Natural killer cell (primary cell): ENCODE results near the gene IMPDH2. TPM values are rescaled to one million over a fixed set of nuclear protein-coding genes. Genes with fewer than 3 reads are reported as not detected.

Source experiments
- ATAC-seq, 3 donors: fragments of 150-1000 bp in 2 of 3; fragments of 200-7000 bp in 1 of 3; cut with Tn5 transposase; 1 replicate in 1 of 3; 2 replicates in 2 of 3; pipeline ENCODE4 v1.10.0; 2021; ENCODE audit warnings: mild to moderate bottlenecking in 2 of 3, moderate library complexity in 2 of 3
- DNase-seq, 2 donors: peaks; one replicate each; pipeline versions ENCODE4 v3.0.0 to v3.0.0-alpha.2; 2013 to 2021; ENCODE audit warnings: mixed read lengths in 1 of 2
- H3K27ac ChIP-seq: one replicate; pipeline ENCODE4 v1.5.1; 2013; ENCODE audit warnings: mild to moderate bottlenecking, low read length
- H3K27me3 ChIP-seq: one replicate; pipeline ENCODE4 v1.6.1; 2013; ENCODE audit warnings: low read length; ENCODE audit not compliant: control insufficient read depth, insufficient read depth
- H3K36me3 ChIP-seq: one replicate; pipeline ENCODE4 v1.6.1; 2013; ENCODE audit warnings: low read length; ENCODE audit not compliant: control insufficient read depth, insufficient read depth
- H3K4me1 ChIP-seq: one replicate; pipeline ENCODE4 v1.6.1; 2013; ENCODE audit warnings: low read length; ENCODE audit not compliant: control insufficient read depth, insufficient read depth
- H3K4me3 ChIP-seq: one replicate; pipeline ENCODE4 v1.5.1; 2013; ENCODE audit warnings: low read length
- H3K9me3 ChIP-seq: one replicate; pipeline ENCODE4 v1.6.1; 2013; ENCODE audit warnings: low read length; ENCODE audit not compliant: control insufficient read depth, insufficient read depth
- H3K27ac Mint-ChIP-seq, 2 donors: one replicate each; pipeline ENCODE4 v1.8.0; 2022; ENCODE audit warnings: mild to moderate bottlenecking in 2 of 2, mixed read lengths in 2 of 2, moderate library complexity in 1 of 2
- H3K27me3 Mint-ChIP-seq, 2 donors: one replicate each; pipeline ENCODE4 v1.8.0; 2022; ENCODE audit warnings: low read depth in 2 of 2, mixed read lengths in 2 of 2
- H3K36me3 Mint-ChIP-seq: one replicate; pipeline ENCODE4 v1.8.0; 2022; ENCODE audit warnings: mixed read lengths
- H3K4me1 Mint-ChIP-seq, 2 donors: one replicate each; pipeline ENCODE4 v1.8.0; 2022; ENCODE audit warnings: mixed read lengths in 2 of 2
- H3K4me3 Mint-ChIP-seq: one replicate; pipeline ENCODE4 v1.8.0; 2022; ENCODE audit warnings: mild to moderate bottlenecking, moderate library complexity, mixed read lengths
- H3K9me3 Mint-ChIP-seq, 2 donors: one replicate each; pipeline ENCODE4 v1.8.0; 2022; ENCODE audit warnings: mixed read lengths in 2 of 2
- WGBS: methylation state at CpG from one replicate; pipeline ENCODE4 v1.1.7; 2013; ENCODE audit warnings: missing lambda C conversion rate; ENCODE audit not compliant: insufficient coverage; 5-methylcytosine and 5-hydroxymethylcytosine counted together
- intact Hi-C: fragments of 100-400 bp; cut with micrococcal nuclease; formaldehyde crosslinking; loops from one replicate; pipeline ENCODE4 v1.14.2; 2022
- total RNA-seq, 4 donors: library from RNA; stranded (reverse); fragments of 120-200 nt in 1 of 4; gene quantifications; one replicate each; pipeline versions ENCODE4 v1.2.3 to v1.2.4, GENCODE V29; 2013 to 2022
- TF ChIP-seq, protein P1 (sequence below): fragments of 200-600 bp; IDR thresholded peaks from one replicate; pipeline ENCODE4 v1.8.0; 2022; ENCODE audit warnings: antibody characterized with exemption

The IMPDH2 gene
- total RNA-seq, 3 donors from 2014 or later (not counting 1 experiment from before 2014, with no cell fraction given), result 45.6 to 85.7 (median 50.0) TPM

DNA sequence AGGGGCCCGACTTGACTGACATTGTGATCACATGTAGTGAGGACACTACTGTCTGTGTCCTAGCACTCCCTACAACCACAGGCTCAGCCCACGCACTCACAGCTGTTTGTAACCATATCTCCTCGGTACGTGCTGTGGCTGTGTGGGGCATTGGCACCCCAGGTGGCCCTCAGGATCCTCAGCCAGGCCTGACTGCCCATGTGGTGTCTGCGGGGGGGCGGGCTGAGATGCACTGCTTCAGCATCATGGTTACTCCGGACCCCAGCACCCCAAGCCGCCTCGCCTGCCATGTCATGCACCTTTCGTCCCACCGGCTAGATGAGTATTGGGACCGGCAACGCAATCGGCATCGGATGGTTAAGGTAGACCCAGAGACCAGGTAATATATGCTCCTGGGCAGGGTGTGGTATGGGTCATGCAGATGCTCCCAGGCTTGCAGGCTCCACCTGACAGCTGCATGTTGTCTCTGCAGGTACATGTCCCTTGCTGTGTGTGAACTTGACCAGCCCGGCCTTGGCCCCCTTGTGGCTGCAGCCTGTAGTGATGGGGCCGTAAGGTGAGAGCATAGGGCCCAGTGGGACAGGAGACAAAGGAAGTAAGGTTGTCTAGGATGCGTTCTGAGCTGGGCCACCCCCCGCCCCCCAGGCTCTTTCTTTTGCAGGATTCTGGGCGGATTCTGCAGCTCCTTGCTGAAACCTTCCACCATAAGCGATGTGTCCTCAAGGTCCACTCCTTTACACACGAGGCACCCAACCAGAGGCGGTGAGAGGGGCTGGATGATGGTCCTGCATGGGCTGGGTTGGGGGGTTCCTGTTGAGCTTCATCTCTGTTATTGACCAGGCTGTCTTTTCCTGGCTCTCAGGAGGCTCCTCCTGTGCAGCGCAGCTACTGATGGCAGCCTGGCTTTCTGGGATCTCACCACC lies 15.2 kb downstream of the IMPDH2 start:
- ATAC-seq (peak; percentile 37 to 48 (median 39)), DNase-seq (peak in 1 of 2 donors; percentile 67)
- Mint-ChIP-seq H3K9me3 (no peaks in the 10 kb centered on the region), H3K36me3 (no peaks in the 10 kb centered on the region), H3K4me1 (peaks cover 6 to 8% of the 10 kb centered on the region in 2 donors), H3K27ac (no peak overlapping the region), H3K4me3 (no peak overlapping the region), H3K27me3 (no peaks in the 10 kb centered on the region)
- Histone ChIP-seq H3K27me3 (no peaks in the 10 kb centered on the region), H3K36me3 (peaks cover 43% of the 10 kb centered on the region), H3K4me1 (peaks cover 17% of the 10 kb centered on the region), H3K9me3 (no peaks in the 10 kb centered on the region), H3K4me3 (no peak overlapping the region), H3K27ac (no peak overlapping the region)
- intact Hi-C loops, result no loop called here
- WGBS, result 88% methylated on average over 24 of the region's 24 CpGs
- TF ChIP-seq, protein P1, sequence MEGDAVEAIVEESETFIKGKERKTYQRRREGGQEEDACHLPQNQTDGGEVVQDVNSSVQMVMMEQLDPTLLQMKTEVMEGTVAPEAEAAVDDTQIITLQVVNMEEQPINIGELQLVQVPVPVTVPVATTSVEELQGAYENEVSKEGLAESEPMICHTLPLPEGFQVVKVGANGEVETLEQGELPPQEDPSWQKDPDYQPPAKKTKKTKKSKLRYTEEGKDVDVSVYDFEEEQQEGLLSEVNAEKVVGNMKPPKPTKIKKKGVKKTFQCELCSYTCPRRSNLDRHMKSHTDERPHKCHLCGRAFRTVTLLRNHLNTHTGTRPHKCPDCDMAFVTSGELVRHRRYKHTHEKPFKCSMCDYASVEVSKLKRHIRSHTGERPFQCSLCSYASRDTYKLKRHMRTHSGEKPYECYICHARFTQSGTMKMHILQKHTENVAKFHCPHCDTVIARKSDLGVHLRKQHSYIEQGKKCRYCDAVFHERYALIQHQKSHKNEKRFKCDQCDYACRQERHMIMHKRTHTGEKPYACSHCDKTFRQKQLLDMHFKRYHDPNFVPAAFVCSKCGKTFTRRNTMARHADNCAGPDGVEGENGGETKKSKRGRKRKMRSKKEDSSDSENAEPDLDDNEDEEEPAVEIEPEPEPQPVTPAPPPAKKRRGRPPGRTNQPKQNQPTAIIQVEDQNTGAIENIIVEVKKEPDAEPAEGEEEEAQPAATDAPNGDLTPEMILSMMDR, result peak; percentile 41

DNA sequence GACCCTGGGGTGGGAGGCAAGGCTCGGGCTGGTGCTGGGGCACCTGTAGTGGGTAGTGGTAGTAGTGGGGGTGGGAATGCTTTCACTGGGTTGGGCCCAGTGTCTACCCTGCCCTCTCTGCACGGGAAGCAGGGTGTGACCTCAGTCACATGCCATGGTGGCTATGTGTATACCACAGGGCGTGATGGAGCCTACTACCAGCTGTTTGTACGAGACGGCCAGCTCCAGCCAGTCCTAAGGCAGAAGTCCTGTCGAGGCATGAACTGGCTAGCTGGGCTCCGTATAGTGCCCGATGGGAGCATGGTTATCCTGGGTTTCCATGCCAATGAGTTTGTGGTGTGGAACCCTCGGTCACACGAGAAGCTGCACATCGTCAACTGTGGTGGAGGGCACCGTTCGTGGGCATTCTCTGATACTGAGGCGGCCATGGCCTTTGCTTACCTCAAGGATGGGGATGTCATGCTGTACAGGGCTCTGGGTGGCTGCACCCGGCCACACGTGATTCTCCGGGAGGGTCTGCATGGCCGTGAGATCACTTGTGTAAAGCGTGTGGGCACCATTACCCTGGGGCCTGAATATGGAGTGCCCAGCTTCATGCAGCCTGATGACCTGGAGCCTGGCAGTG lies 16.0 kb downstream of the IMPDH2 start:
- no peak for DNase-seq
- Histone ChIP-seq H3K9me3 (no peaks in the 10 kb centered on the region), H3K27ac (no peak overlapping the region), H3K4me1 (peaks cover 17% of the 10 kb centered on the region), H3K27me3 (no peaks in the 10 kb centered on the region), H3K36me3 (peaks cover 43% of the 10 kb centered on the region), H3K4me3 (no peak overlapping the region)
- no peaks in the 10 kb centered on the region for H3K36me3 Mint-ChIP-seq
- H3K4me3 Mint-ChIP-seq, result no peak overlapping the region
- TF ChIP-seq, protein P1, result no peak
- H3K4me1 Mint-ChIP-seq, result peaks cover 10 to 13% of the 10 kb centered on the region in 2 donors
- ATAC-seq, result no peak
- 88% methylated on average over 19 of the region's 19 CpGs for WGBS
- H3K27me3 Mint-ChIP-seq, result no peaks in the 10 kb centered on the region
- H3K9me3 Mint-ChIP-seq, result no peaks in the 10 kb centered on the region
- intact Hi-C loops, result no loop called here
- H3K27ac Mint-ChIP-seq, result no peak overlapping the region

DNA sequence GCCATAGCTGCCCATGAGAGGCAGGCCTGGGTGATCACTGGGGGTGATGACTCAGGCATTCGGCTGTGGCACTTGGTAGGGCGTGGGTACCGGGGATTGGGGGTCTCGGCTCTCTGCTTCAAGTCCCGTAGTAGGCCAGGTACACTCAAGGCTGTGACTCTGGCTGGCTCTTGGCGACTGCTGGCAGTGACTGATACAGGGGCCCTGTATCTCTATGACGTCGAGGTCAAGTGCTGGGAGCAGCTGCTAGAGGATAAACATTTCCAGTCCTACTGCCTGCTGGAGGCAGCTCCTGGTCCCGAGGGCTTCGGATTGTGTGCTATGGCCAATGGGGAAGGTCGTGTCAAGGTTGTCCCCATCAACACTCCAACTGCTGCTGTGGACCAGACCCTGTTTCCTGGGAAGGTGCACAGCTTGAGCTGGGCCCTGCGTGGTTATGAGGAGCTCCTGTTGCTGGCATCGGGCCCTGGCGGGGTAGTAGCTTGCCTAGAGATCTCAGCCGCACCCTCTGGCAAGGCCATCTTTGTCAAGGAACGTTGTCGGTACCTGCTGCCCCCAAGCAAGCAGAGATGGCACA lies 16.7 kb downstream of the IMPDH2 start:
- TF ChIP-seq, protein P1, result no peak
- Histone ChIP-seq H3K4me3 (no peak overlapping the region), H3K9me3 (no peaks in the 10 kb centered on the region), H3K27ac (no peak overlapping the region), H3K36me3 (peaks cover 43% of the 10 kb centered on the region), H3K27me3 (no peaks in the 10 kb centered on the region), H3K4me1 (peaks cover 18% of the 10 kb centered on the region)
- DNase-seq (no peak), ATAC-seq (no peak)
- Mint-ChIP-seq H3K4me3 (no peak overlapping the region), H3K36me3 (no peaks in the 10 kb centered on the region), H3K4me1 (peaks cover 14 to 20% of the 10 kb centered on the region in 2 donors), H3K27me3 (no peaks in the 10 kb centered on the region), H3K27ac (no peak overlapping the region), H3K9me3 (no peaks in the 10 kb centered on the region)
- intact Hi-C loops, result no loop called here
- 93% methylated on average over 17 of the region's 17 CpGs for WGBS
